Muscle of leg (tissue), 11 donors: ENCODE measurements around the gene KLHL10. TPM values are rescaled to one million over a fixed set of nuclear protein-coding genes. Genes with fewer than 3 reads are reported as not detected.

Experiments
- DNase-seq: peaks from one replicate; pipeline ENCODE4 v3.0.0; 2013
- H3K27ac ChIP-seq: one replicate; pipeline ENCODE4 v1.5.1; 2013; ENCODE audit warnings: mild to moderate bottlenecking, low read length, control low read depth
- H3K27me3 ChIP-seq: one replicate; pipeline ENCODE4 v1.6.1; 2013; ENCODE audit warnings: low read length; ENCODE audit not compliant: control insufficient read depth, insufficient read depth
- H3K36me3 ChIP-seq: one replicate; pipeline ENCODE4 v1.6.1; 2013; ENCODE audit warnings: low read length; ENCODE audit not compliant: control insufficient read depth, insufficient read depth
- H3K4me1 ChIP-seq: one replicate; pipeline ENCODE4 v1.6.1; 2013; ENCODE audit warnings: low read length; ENCODE audit not compliant: control insufficient read depth, insufficient read depth
- H3K4me3 ChIP-seq: one replicate; pipeline ENCODE4 v1.5.1; 2013; ENCODE audit warnings: low read length, control low read depth
- H3K9me3 ChIP-seq: replicated peaks from 2 replicates; pipeline ENCODE4 v1.6.1; 2013; ENCODE audit warnings: low read depth, low read length; ENCODE audit not compliant: control insufficient read depth
- WGBS: methylation state at CpG from one replicate; pipeline ENCODE4 v1.1.5; 2013; ENCODE audit warnings: missing lambda C conversion rate; ENCODE audit not compliant: insufficient coverage; 5-methylcytosine and 5-hydroxymethylcytosine counted together
- polyA plus RNA-seq, 8 donors: library from polyadenylated mRNA; unstranded; fragments of 120-200 nt; gene quantifications; one replicate each; pipeline versions ENCODE4 v1.2.1 to v1.2.3, GENCODE V29; 2013; ENCODE audit warnings: inconsistent platforms in 1 of 8, low replicate concordance in 1 of 8; ENCODE audit not compliant: insufficient read length in 8 of 8, insufficient read depth in 1 of 8
- total RNA-seq: library from RNA; stranded (reverse); fragments of 120-200 nt; gene quantifications from one replicate; pipeline ENCODE4 v1.2.4, GENCODE V29; 2013

Gene KLHL10
- total and polyA plus RNA-seq, 9 donors = 0.08 to 0.51 (median 0.20) TPM; not detected in 1

GRCh38 chr17:41895617-41896016 lies 58.0 kb downstream of the KLHL10 start:
- DNase-seq = peak; percentile 87
- H3K36me3 ChIP-seq = peaks cover 84% of the 10 kb centered on the region
- 15% methylated on average over 4 of the region's 5 CpGs for WGBS
- peak overlapping the region; percentile 53 for H3K27ac ChIP-seq
- H3K9me3 ChIP-seq = no peaks in the 10 kb centered on the region
- no peak overlapping the region for H3K4me3 ChIP-seq
- H3K4me1 ChIP-seq = peaks cover 18% of the 10 kb centered on the region
- H3K27me3 ChIP-seq = no peaks in the 10 kb centered on the region

GRCh38 chr17:41896726-41897125 lies 59.1 kb downstream of the KLHL10 start:
- peaks cover 18% of the 10 kb centered on the region for H3K4me1 ChIP-seq
- no peaks in the 10 kb centered on the region for H3K9me3 ChIP-seq
- no peaks in the 10 kb centered on the region for H3K27me3 ChIP-seq
- H3K4me3 ChIP-seq = no peak overlapping the region
- WGBS = 76% methylated on average over 4 of the region's 6 CpGs
- no peak for DNase-seq
- H3K27ac ChIP-seq = no peak overlapping the region
- peaks cover 84% of the 10 kb centered on the region for H3K36me3 ChIP-seq

Other genes starting within 250 kb of the KLHL10 start
- not detected for gene KRT16, start 225.1 kb upstream of the KLHL10 start, total RNA-seq
- gene KRT16, start 225.1 kb upstream of the KLHL10 start, polyA plus RNA-seq = under 1 TPM in 1 of 8 donors, not detected in 7; 0.83 TPM
- 1.6 TPM for gene KRT17, start 213.2 kb upstream of the KLHL10 start, total RNA-seq
- gene KRT17, start 213.2 kb upstream of the KLHL10 start, polyA plus RNA-seq = 100 to 1,000 TPM in 1 of 8 donors, 10 to 100 TPM in 1, 1 to 10 TPM in 4, under 1 TPM in 2; 0.72 to 243 (median 1.6) TPM
- gene EIF1, start 148.9 kb upstream of the KLHL10 start, total RNA-seq = 224 TPM
- 100 to 1,000 TPM; 764 to 855 (median 812) TPM for gene EIF1, start 148.9 kb upstream of the KLHL10 start, polyA plus RNA-seq
- not detected for gene GAST, start 125.5 kb upstream of the KLHL10 start, total RNA-seq
- gene GAST, start 125.5 kb upstream of the KLHL10 start, polyA plus RNA-seq = under 1 TPM in 1 of 8 donors, not detected in 7; 0.79 TPM
- 0.04 TPM for gene HAP1, start 103.2 kb upstream of the KLHL10 start, total RNA-seq
- gene HAP1, start 103.2 kb upstream of the KLHL10 start, polyA plus RNA-seq = under 1 TPM in 4 of 8 donors, not detected in 4; 0.04 to 0.09 (median 0.05) TPM
- gene JUP, start 51.1 kb upstream of the KLHL10 start, total RNA-seq = 18.6 TPM
- 10 to 100 TPM; 27.6 to 65.2 (median 37.3) TPM for gene JUP, start 51.1 kb upstream of the KLHL10 start, polyA plus RNA-seq
- gene P3H4, start 25.9 kb upstream of the KLHL10 start, total RNA-seq = 39.7 TPM
- 10 to 100 TPM; 35.5 to 68.4 (median 47.0) TPM for gene P3H4, start 25.9 kb upstream of the KLHL10 start, polyA plus RNA-seq
- 141 TPM for gene FKBP10, start 24.8 kb upstream of the KLHL10 start, total RNA-seq
- 100 to 1,000 TPM; 113 to 226 (median 154) TPM for gene FKBP10, start 24.8 kb upstream of the KLHL10 start, polyA plus RNA-seq
- 54.8 TPM for gene NT5C3B, start 1.6 kb upstream of the KLHL10 start, total RNA-seq
- gene NT5C3B, start 1.6 kb upstream of the KLHL10 start, polyA plus RNA-seq = 10 to 100 TPM; 36.8 to 60.1 (median 47.9) TPM
- 15.8 TPM for gene KLHL11, start 27.6 kb downstream of the KLHL10 start, total RNA-seq
- 1 to 10 TPM; 3.2 to 6.3 (median 5.2) TPM for gene KLHL11, start 27.6 kb downstream of the KLHL10 start, polyA plus RNA-seq
- gene ACLY, start 81.1 kb downstream of the KLHL10 start, total RNA-seq = 39.6 TPM
- 10 to 100 TPM; 46.3 to 81.6 (median 60.5) TPM for gene ACLY, start 81.1 kb downstream of the KLHL10 start, polyA plus RNA-seq
- 0.44 TPM for gene ODAD4, start 92.8 kb downstream of the KLHL10 start, total RNA-seq
- 1 to 10 TPM in 3 of 8 donors, under 1 TPM in 5; 0.71 to 1.9 (median 0.97) TPM for gene ODAD4, start 92.8 kb downstream of the KLHL10 start, polyA plus RNA-seq
- gene CNP, start 129.0 kb downstream of the KLHL10 start, total RNA-seq = 25.8 TPM
- gene CNP, start 129.0 kb downstream of the KLHL10 start, polyA plus RNA-seq = 10 to 100 TPM; 38.8 to 77.5 (median 51.8) TPM
- gene DNAJC7, start 179.6 kb downstream of the KLHL10 start, total RNA-seq = 58.3 TPM
- gene DNAJC7, start 179.6 kb downstream of the KLHL10 start, polyA plus RNA-seq = 100 to 1,000 TPM in 4 of 8 donors, 10 to 100 TPM in 4; 87.0 to 113 (median 102) TPM
- gene NKIRAS2, start 182.3 kb downstream of the KLHL10 start, total RNA-seq = 35.0 TPM
- 10 to 100 TPM; 36.7 to 55.8 (median 49.0) TPM for gene NKIRAS2, start 182.3 kb downstream of the KLHL10 start, polyA plus RNA-seq
- gene C17orf113, start 212.8 kb downstream of the KLHL10 start, total RNA-seq = 1.5 TPM
- 1 to 10 TPM in 7 of 8 donors, under 1 TPM in 1; 0.93 to 1.8 (median 1.3) TPM for gene C17orf113, start 212.8 kb downstream of the KLHL10 start, polyA plus RNA-seq